ENCODE results near the gene SHH. TPM values are rescaled to one million over a fixed set of nuclear protein-coding genes. Genes with fewer than 3 reads are reported as not detected.

SHH gene
- total RNA-seq, 1 donor from 2014 or later, result 0.05 TPM

DNA sequence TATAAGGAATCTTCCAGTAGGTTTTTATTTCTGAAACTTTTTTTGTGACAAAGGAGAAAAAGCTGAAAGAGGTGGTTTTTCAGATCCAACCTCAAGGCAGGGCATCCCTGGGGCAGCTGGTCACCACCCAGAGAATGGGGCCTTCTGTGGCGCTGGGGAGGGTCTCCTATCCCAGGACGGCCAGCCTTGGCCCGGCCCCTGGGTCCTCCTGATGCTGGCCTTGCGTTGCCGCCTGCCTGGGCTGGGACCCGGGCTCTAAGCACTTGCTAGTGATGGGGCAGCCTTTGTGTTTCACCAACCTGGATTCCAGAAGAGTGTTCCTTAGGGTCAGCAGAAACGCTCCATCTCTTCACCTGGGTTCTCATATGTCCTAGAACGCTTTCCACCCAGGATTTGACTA is 16.3 kb downstream of the SHH start:
- intact Hi-C loops (cut with micrococcal nuclease), result loop anchor here (5.0 kb wide), 1 partner anchor 1021 kb away; no protein-coding TSS in a partner anchor

DNA sequence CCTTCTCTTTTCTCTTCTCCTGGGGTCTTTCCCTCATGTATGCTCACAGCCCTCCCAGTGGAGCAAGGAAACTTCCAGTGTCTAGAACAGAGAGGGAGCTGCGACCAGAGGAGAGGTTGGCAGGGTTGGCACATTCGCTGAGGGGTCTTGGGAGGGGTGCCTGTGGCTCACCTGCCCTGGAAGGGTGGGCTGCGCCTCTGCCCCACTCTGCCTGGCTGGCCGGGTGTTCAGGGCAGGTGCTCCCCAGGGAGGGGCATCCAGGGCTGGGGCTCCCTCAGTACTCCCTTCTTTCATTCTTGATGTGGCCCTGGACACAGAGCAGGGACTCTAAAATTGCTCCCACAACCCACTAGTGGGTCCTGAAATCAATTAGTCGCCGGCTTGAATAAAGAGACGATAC is 16.9 kb downstream of the SHH start:
- intact Hi-C loops (cut with micrococcal nuclease), result loop anchor here (5.0 kb wide), 1 partner anchor 1022 kb away; no protein-coding TSS in a partner anchor

DNA sequence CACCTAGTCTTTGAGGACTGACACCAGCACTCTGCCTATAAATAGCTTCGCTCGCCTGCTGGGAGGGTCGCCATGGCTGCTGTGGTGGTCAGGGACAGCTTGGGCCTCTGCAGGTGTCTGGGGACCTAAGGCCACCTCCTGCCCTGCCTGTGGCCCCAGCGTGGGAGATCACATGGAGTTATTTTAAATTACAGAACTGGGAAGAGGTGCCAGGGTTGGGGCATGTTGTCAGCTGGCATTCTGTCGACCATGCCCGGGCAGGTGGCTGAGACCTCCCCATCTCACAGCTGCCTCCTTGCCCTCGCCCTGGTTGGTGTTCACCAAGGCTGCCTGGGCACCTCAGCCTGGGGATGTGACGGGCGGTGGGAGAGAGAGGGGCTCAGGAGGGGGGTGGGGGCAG is 18.1 kb downstream of the SHH start:
- intact Hi-C loops (cut with micrococcal nuclease), result no loop called here

DNA sequence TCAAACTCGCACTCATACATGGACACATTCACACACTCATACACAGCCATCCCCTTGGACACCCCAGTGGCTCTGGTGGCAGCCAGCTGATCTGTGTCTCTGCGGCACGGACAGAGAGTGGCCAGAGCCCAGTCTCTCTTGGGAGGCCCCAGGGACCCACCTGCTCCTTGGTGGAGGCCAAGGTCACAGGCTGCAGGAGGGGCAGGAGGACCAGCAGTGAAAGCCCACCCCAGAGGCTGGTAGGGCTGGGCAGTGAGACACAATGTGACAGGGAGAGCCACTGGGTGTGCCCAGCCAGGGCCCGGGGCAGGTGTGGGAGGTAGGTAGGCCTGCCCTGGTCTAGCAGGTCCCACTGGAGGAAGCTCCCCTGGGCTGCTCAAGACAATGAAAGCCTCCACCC is 18.5 kb downstream of the SHH start:
- intact Hi-C loops (cut with micrococcal nuclease), result no loop called here

DNA sequence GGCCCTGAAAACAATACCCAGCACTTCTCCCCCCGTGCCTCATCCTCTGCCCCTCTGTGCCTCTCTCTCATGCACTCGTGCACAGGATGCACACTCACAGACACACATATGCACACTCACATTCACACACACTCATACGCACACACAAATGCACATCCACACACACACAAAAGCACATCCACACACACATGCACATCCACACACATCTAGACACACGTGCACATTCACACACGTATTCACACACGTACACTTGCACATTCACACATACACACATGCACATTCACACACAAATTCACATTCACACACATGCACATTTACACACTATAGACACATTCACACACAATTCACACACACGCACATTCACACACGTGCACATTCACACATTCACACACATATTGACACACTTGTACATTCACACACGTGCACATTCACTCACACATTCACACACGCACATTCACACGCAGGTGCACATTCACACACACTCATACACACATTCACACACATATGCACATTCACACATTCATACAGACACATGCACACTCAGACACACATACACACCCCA is 19.2 kb downstream of the SHH start:
- intact Hi-C loops (cut with micrococcal nuclease), result no loop called here

DNA sequence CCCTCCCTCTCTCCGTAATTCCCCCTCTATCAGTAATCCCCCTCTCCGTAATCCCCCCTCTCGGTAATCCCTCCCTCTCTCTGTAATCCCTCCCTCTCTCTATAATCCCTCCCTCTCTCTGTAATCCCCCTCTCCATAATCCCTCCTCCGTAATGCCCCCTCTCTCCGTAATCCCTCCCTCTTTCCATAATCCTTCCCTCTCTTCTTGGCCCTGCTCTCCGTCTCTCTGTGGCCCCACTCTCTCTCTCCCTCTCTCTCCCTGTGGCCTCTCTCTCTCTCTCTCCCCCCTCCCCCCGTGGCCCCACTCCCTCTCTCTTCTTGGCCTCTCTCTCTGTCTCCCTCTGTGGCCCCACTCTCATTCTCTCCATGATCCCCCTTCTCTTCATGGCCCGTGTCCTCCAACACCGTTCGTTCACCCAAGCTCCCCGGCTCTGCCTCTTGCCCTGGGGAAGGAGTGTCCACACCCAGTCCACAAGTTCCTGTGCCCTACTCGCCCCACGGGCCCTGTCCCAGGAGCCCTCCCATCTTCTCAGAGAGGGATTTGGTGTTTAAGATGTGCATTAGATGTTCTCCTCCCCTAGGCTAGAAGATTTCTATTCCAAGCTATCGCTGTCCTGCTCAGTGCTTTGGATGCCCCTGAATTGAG is 19.8 kb downstream of the SHH start:
- intact Hi-C loops (cut with micrococcal nuclease), result no loop called here

DNA sequence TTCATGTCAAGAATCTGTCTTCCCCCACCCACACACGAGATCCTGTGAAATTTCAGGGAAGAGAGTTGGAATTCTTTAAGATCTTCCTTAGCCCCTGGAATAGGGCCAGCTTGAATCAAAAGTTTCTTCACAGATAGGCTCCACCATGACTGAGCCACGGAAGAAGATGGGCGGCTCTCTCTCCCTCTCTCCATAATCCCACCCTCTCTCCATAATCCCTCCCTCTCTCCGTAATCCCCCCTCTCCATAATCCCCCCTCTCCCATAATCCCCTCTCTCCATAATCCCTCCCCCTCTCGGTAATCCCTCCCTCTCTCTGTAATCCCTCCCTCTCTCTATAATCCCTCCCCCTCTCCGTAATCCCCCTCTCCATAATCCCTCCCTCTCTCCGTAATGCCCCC is 20.4 kb downstream of the SHH start:
- intact Hi-C loops (cut with micrococcal nuclease), result no loop called here

DNA sequence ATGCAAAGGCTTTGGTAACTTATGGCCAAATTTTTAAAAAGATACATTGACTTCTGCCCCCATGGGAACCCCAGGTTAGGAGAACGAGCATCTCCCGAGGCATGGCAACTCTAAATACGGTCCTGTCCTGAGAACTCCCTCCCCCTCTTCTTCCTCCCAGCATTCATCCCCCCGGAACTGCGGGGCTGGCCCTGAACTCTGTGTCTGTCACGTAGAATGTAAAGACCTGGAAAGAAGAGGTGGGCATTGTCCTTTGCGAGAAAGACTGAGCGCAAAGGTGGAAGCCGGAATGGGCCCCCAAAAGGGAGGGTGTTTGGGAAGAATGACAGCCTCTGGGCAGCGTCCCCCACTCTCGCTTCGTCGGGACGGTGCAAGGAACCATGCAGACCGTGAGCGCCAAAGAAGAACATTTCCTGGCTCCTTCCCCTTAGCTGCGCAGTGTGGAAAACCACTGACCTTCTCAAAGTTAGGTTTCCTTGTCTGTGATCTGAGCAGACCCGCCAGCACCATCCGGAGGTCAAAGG is 21.0 kb downstream of the SHH start:
- intact Hi-C loops (cut with micrococcal nuclease), result no loop called here

DNA sequence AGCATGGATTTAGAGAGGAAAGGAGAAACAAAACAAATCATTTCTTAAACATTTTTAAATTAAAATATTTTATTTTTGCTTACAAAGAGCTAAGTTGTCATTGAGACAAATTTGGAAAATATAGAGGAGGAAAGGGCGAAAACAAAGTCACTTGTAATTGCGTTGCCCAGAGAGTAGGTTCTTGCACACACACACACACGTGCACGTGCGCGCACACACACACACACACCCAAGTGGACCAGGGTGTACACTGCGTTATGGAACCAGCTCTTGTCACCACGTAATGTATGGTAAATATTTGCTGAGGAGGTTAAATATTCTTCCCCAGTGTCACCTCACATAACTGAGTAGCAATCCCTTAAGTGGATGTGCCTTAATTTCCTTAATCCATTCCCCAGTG is 21.6 kb downstream of the SHH start:
- intact Hi-C loops (cut with micrococcal nuclease), result no loop called here

DNA sequence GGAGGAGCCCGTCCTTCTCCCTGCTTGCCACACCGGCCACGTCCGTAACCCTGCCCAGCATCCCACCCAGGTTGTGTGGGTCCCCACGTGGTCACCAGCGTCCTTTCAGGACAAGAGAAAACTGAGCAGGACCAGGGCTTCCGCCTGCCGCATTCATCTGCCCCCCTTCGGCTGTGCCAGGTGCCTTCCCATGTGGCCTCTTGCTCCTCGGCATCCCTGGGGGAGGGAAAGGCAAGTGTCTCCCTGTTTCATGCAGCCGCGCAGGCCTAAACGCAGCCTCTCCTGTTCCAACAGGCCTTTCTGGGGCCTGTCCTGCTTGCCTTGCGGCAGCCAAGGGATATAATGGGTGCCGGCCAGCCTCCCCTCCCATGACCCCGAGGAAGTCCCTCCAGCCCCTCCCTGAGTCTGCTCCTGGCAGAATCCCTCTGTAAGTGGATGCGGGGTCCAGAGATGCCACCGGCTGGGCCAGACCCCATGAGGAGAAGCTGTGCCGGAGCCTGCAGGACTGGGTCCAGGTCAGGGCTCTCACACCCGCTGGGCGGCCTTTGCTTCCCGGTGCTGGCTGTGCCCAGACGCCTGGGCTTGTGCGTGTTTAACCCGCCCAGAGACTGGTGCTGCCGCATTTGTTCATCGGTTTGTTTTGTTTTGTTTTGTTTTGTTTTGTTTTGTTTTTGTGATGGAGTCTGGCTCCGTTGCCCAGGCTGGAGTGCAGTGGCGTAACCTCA is 23.1 kb downstream of the SHH start:
- intact Hi-C loops (cut with micrococcal nuclease), result no loop called here

DNA sequence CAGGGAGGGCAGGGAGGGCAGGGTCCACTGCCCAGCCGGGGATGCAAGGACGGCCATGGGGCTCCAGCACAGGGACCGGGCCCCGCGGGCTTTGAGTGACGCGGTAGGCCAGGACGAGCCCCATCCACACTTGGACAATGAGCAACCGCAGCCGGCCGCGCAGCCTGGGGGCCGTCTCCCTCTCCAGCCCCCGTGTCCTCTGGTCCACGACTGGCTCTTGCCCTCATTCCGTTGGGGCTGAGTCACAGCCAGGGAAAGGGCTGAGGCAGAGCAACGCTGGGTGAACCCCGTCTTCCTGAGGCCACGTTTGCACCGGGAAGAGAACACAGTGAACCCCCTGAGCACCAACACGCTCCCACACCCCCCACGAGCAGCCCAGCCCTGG is 23.7 kb downstream of the SHH start:
- intact Hi-C loops (cut with micrococcal nuclease), result no loop called here

DNA sequence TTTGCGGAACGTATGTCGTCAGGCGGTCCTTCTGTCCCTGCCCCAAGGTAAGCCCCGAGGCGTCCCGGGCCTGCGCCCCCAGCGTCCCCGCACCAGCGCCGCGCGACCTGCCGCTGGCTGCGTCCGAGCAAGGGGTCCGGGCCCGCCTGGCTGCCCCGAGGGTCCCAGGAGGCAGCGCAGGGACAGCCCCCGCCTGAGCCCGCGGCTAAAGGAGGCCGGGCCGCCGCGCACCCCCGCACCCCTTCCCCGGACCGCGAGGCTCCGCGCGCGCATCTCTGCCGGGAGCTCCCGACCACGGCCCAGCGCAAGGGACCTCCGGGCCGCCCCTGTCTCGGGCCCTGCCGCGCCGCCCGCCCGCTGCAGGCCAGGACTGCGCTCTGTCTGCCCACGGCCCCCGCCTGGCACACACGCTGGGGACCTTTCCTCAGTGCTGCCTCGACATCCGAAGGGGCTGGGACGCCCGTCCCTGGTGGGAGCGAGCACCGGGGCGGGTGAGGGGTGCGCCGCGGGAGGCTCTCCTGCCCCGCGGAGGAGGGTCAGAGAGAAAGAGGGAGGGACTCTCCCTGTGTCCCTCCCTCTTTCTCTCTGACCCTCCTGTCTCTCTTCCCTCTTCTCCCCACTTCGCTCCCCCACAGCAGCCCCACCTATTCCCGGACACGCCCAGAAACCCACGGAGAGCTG is 25.0 kb downstream of the SHH start:
- intact Hi-C loops (cut with micrococcal nuclease), result no loop called here

DNA sequence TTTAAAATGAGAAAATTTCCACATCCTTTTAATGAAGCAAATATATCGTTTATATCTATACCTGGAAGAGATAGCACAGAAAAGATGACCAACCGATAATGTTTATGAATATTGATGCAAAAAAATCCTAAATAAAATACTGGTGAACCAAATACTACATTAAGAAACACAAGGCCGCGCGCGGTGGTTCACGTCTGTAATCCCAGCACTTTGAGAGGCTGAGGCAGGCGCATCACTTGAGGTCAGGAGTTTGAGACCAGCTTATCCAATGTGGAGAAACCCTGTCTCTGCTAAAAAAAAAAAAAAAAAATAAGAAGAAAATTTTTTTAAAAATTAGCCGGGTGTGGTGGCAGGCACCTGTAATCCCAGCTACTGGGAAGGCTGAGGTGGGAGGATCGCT is 25.8 kb downstream of the SHH start:
- intact Hi-C loops (cut with micrococcal nuclease), result no loop called here

DNA sequence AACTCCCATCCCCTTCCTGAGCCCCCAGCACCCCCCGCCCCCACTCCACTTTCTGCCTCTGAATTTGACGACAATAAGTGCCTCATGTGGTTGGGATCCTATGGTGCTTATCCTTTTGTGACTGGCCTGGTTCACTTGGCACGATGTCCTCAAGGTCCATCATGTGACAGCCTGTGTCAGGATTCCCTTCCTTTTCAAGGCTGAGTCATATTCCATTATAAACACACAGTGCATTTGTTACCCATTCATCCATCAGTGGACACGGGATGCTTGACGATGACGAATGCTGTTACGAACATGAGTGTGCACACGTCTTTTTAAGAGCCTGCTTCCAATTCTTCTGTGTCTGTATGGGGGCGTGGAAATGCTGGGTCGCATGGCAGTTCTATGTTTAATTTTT is 26.7 kb downstream of the SHH start:
- intact Hi-C loops (cut with micrococcal nuclease), result no loop called here

DNA sequence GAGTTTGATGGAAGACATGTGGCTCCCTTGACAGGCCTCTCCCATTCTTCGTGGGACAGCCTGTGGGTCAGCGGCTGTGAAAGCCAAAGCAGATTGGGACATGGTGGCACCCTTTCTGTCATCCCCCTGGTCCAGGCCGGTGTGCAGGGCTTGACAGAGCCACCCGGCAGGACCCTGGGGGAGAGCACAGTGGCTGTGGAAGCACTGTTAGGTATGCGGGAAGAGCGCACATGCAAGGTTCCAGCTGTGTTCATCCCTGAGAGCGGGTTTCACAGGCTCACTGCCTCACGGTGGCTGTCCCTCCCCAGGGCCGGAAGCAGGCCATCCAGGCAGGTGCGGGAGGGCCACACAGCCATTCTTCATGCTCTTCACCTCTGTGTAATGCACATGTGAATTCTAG is 29.8 kb downstream of the SHH start:
- intact Hi-C loops (cut with micrococcal nuclease), result no loop called here

DNA sequence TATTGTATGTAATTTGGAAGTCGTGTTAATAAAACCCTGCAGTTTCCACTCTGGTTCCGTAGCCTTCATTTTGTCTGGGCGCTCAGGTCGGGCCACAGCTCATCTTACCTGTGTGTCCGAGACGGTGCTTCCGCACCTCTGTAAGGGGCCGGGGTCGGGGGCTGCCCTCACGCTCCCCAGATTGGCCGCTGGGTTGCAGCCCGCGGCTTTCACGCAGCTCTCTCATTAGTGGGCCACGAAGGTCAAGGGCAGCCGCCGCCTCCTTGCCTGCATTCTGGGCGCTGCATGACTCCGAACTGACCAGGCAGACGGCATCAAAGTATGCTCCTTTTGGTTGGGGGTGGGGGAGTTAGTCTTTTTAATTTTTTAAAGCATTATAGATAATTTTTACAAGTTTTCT is 30.8 kb downstream of the SHH start:
- intact Hi-C loops (cut with micrococcal nuclease), result no loop called here

DNA sequence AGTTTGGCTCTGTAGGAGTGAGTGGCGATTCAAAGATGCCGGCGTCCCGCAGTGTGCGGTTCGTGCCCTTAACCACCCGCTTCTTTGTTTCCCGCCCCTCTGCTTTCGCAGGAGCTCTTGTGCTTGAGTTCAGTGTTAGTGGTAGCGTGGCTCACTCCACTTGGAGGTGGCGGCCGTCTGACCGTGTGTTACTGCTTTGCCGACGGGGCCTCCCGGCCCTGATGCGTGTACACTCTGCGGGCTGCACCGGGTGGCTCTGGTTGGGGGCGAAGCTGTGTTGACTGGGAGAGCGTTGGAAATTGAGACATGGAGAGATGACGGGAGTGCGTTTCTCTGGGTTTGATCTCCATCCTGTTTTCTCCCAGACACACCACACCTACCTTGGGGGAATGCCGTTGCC is 31.4 kb downstream of the SHH start:
- intact Hi-C loops (cut with micrococcal nuclease), result no loop called here

DNA sequence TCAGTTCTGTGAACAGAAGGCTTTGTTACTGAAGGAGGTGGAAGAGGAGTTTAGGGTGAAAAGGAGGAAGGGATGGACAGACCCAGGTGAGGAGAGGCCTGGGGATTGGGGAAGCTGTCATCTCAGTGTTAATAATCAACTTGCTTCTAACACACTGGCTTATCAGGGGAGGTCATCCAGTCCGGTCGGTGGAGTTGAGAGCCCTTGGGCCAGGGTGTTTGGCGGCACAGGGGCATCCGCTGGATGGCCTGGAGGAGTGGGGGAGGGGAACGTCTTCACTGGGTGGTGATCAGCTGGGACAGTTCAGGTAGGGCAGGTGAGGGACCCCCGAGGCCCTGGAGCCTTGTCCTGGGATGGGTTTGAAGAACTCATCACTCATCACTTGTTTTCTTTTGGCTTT is 33.9 kb downstream of the SHH start:
- intact Hi-C loops (cut with micrococcal nuclease), result no loop called here

DNA sequence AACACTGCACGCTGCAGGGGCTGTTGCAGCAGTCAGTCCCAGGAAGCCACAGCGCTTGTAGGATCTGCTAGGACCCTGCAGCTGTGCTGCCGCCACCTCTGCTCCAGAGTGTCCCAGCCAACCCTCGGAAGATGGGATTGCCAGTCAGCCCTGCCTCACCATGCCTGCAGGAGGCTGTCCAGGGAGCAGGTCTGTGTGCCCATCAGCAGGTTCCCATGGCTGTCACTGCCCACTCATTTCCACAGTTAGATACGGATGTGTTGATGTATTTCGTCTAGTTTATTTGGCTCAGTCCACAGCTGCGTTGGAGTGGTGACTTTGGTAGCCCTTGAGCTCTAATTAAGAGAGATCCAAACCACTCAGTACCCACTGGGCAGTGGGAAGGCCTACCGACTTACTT is 35.7 kb downstream of the SHH start:
- intact Hi-C loops (cut with micrococcal nuclease), result no loop called here

DNA sequence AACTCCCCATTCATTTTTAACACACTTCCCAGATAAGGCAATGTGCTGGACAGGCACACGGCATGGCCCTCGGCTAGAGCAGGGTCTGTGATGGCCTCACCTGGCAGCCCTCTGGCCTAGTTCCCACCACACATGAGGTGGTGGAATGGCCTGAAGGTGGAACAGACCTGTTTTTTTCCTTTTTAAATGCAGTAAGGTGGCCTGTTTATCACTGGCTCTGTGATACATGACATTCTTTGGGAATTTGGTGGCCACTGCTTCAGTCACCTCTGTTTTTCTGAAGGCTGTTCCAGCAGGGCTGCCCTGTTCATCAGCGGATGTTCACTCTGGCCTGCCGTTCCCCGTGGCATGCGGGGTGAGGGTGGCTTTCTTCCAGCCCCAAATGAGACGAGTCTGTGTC is 36.6 kb downstream of the SHH start:
- intact Hi-C loops (cut with micrococcal nuclease), result no loop called here

DNA sequence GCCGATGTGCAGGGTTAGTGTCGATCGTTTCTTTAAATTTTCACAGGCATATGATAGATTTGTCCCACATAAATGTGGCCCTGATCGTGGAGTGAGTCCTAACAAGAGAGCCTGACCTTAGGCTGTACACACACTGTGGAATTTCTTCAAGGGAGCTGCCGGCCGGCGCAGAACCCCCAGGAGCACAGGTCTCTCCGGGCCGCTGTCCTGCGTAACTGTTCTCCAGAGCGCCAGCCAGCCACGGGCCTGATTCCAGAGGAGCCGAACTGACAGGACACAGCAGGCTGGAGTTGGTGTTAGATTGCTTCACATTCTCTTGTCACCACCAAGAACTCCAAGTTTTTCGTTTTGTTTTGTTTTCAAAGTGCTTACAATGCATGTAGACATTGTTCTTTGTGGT is 37.3 kb downstream of the SHH start:
- intact Hi-C loops (cut with micrococcal nuclease), result no loop called here

DNA sequence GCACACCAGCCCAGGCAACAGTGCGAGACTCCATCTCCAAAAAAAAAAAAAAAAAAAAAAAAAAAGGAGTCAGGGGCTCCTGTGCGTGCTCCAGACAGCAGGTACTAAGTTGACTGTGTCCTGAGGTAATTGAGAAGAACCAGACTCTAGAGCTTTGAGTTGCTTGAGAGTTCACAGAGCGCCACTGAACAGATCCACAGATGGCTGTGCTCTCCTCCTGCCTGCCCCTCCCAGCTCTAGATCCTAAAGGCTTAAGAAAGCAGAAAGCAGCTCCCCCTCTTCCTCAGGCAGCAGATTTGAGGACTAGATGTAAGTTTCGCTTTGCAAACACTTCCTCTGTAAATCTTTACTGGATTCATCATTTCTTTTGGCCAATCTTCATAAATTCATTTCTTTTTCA is 38.7 kb downstream of the SHH start:
- intact Hi-C loops (cut with micrococcal nuclease), result no loop called here

Measured in T-helper 2 cell treated with Interferon-gamma antibody and Interleukin-4, amounts not matched to agents 100 ng/mL and 5 ng/mL, for 36 hours (primary cell).